GM12878 (cell line): ENCODE measurements around the gene RNF103. TPM values are rescaled to one million over a fixed set of nuclear protein-coding genes. Genes with fewer than 3 reads are reported as not detected.

Experiments used
- BRCA1 ChIP-seq: IDR thresholded peaks from 2 replicates; pipeline ENCODE4 v1.6.1; 2011; ENCODE audit warnings: low read depth, low read length, improper control_type of control experiment
- E2F4 ChIP-seq: IDR thresholded peaks from 2 replicates; pipeline ENCODE4 v1.6.1; 2012; ENCODE audit warnings: low read depth, low read length, improper control_type of control experiment
- GABPA ChIP-seq: IDR thresholded peaks from 2 replicates; pipeline ENCODE4 v1.6.1; 2014; ENCODE audit warnings: antibody characterized with exemption, low read depth, mild to moderate bottlenecking, inconsistent platforms
- GATAD2B ChIP-seq: fragments of 450-650 bp; conservative IDR thresholded peaks from 2 replicates; pipeline ENCODE4 v1.6.1; 2017; ENCODE audit warnings: low read depth, mild to moderate bottlenecking, moderate library complexity
- HDGF ChIP-seq: fragments of 450-650 bp; IDR thresholded peaks from 2 replicates; pipeline ENCODE4 v1.6.1; 2016; ENCODE audit warnings: antibody characterized with exemption
- IRF3 ChIP-seq: fragments of 450-650 bp; IDR thresholded peaks from 2 replicates; pipeline ENCODE4 v1.6.1; 2014; ENCODE audit warnings: mild to moderate bottlenecking
- JUND ChIP-seq: IDR thresholded peaks from 2 replicates; pipeline ENCODE4 v1.6.1; 2012; ENCODE audit warnings: low read depth, mild to moderate bottlenecking, low read length, improper control_type of control experiment, moderate library complexity
- MLLT1 ChIP-seq: fragments of 450-650 bp; IDR thresholded peaks from 2 replicates; pipeline ENCODE4 v1.6.1; 2016; ENCODE audit warnings: mild to moderate bottlenecking
- PAX5 ChIP-seq: IDR thresholded peaks from 2 replicates; pipeline ENCODE4 v1.6.1; 2011; ENCODE audit warnings: low read depth, low read length, borderline replicate concordance
- PAX8 ChIP-seq: fragments of 450-650 bp; IDR thresholded peaks from 2 replicates; pipeline ENCODE4 v1.6.1; 2017; ENCODE audit warnings: mild to moderate bottlenecking, moderate library complexity
- RELB ChIP-seq: fragments of 450-650 bp; IDR thresholded peaks from 2 replicates; pipeline ENCODE4 v1.6.1; 2017; ENCODE audit warnings: low read depth, mild to moderate bottlenecking, moderate library complexity
- SKIL ChIP-seq: fragments of 450-650 bp; IDR thresholded peaks from 2 replicates; pipeline ENCODE4 v1.6.1; 2017; ENCODE audit warnings: mild to moderate bottlenecking, low read depth, inconsistent platforms; ENCODE audit not compliant: poor library complexity, severe bottlenecking
- TCF12 ChIP-seq: IDR thresholded peaks from 2 replicates; pipeline ENCODE4 v1.6.1; 2011; ENCODE audit warnings: low read depth, mild to moderate bottlenecking, low read length
- USF2 ChIP-seq: IDR thresholded peaks from 2 replicates; pipeline ENCODE4 v1.6.1; 2011; ENCODE audit warnings: low read depth, low read length, improper control_type of control experiment, borderline replicate concordance
- ZBED1 ChIP-seq: IDR thresholded peaks from 2 replicates; pipeline ENCODE4 v1.6.1; 2016; ENCODE audit warnings: borderline replicate concordance
- ZNF592 ChIP-seq: fragments of 450-650 bp; IDR thresholded peaks from 2 replicates; pipeline ENCODE4 v1.6.1; 2017; ENCODE audit warnings: mild to moderate bottlenecking, moderate library complexity
- polyA plus RNA-seq, 11 experiments: library from polyadenylated mRNA; depleted of rRNA in 4 of 11; unstranded in 6 of 11; stranded (reverse) in 5 of 11; fragments of >200 nt; fragmentation: Nextera tagmentation in 4 of 11; fragmentation: Illumina TruSeq in 1 of 11; extraction: Ambion mirVana in 4 of 11; extraction: Trizol in 1 of 11; gene quantifications; 1 replicate in 1 of 11; 2 replicates in 10 of 11; pipeline versions ENCODE4 v1.2.1 to v1.2.3, GENCODE V29; 2011 to 2016; ENCODE audit warnings: inconsistent platforms in 2 of 11, missing spikeins in 2 of 11, low read depth in 1 of 11
- total RNA-seq, 4 experiments: library from RNA; depleted of rRNA in 3 of 4; stranded (reverse); fragments of >200 nt in 3 of 4; fragmentation: Illumina TruSeq in 1 of 4; extraction: Trizol in 1 of 4; gene quantifications; 2 replicates each; pipeline versions ENCODE4 v1.2.1 to v1.2.3, GENCODE V29; 2013 to 2021

RNF103 gene
- total and polyA plus RNA-seq, 10 of the 15 experiments (the other 5 are each of a cell fraction or from before 2014, with no cell fraction given): 2.4 to 11.0 (median 8.0) TPM

- TF ChIP-seq USF2 (peak; percentile 20; the same call in 1 of the 2 replicates), ZBED1 (no peak), PAX5 (0 out of 2 replicates have a peak, but pooled peaks have one; percentile 52), HDGF (no peak), PAX8 (no peak), BRCA1 (no peak), GATAD2B (peak; percentile 81), IRF3 (no peak), E2F4 (no peak), SKIL (peak; percentile 70), ZNF592 (no peak), TCF12 (peak; percentile 5; the same call in 1 of the 2 replicates), RELB (peak; percentile 94), MLLT1 (peak; percentile 55; the same call in 1 of the 2 replicates), JUND (peak; percentile 97), GABPA (peak; percentile 72; the same call in 1 of the 2 replicates)
These were observed 60.6 kb downstream of the RNF103 start, which contains the start of gene CHMP3 (continued) for GRCh38 chr2:86562922-86563649.
